ENCODE data around the gene TMPRSS9.
"Not testable (repeated sequence)": the region's sequence is repeated elsewhere in the genome, so short reads cannot be mapped to it uniquely, and the experiment has no call there.

The TMPRSS9 gene

DNA sequence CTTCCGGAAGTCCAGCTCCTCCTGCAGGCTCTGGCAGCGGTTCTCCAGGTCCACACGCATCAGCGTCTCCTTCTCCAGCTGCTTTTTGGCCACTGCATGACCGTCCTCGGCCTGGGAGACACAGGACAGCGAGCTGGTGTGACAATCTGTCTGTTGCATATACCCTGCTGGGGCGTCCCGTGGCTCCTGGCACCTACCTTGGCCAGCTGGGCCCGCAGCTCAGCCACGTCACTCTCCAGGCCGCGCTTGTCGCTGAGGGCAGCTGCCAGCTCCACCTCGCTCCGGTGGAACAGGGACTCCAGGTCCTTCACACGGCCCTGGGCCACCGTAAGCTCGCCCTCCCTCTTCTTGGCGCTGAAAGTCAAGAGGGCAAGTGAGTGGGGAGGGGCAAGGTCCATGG is 78.1 kb downstream of the TMPRSS9 start:
- DNase-seq (ENCODE audit: low read depth): no peak

DNA sequence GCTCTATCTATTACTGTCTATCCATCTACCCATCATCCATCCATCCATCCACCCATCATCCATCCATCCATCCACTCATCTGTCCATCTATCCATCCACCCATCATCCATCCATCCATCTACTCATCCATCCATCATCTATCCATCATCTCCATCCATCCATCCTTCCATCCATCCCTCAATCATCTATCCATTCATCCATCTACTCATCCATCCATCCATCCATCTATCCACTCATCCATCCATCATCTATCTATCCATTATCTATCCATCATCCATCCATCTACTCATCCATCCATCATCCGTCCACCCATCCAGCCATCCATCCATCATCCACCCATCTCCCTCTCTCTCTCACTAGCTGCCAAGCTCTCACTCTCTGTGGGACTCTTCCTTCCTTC is 80.5 kb downstream of the TMPRSS9 start:
- DNase-seq (ENCODE audit: low read depth): no peak

DNA sequence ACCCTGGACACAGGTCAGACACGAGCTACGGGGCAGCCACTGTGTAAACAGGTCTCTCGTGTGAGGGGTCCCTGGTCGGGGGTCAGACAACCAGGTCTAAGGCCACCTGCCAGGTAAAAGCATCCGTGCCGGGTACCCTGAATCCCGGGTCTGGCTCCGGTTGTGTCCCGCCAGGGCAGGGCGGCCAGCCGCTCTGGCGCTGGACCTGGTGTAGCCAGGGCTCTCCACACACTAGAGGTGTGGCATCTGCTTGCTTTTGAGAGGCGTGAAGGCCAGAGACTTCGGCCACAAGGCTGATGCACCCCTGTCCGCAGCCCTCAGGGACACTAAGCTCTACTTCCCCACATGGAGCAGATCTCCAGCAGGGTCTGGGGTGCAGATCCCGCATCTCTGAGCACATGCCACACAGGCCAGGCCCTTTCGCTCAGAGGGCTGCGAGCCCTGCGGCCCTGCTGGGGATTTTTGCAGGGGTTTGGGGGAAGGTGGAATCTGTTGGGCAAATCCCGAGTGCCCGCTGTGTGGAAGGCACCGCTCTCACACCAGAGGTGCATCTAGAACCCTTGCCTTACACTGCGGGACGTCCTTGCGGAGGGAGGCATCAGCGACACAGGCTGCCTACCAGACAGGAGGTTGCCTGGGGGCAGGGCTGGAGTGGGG is 81.2 kb downstream of the TMPRSS9 start:
- no peak for DNase-seq (ENCODE audit: low read depth)

DNA sequence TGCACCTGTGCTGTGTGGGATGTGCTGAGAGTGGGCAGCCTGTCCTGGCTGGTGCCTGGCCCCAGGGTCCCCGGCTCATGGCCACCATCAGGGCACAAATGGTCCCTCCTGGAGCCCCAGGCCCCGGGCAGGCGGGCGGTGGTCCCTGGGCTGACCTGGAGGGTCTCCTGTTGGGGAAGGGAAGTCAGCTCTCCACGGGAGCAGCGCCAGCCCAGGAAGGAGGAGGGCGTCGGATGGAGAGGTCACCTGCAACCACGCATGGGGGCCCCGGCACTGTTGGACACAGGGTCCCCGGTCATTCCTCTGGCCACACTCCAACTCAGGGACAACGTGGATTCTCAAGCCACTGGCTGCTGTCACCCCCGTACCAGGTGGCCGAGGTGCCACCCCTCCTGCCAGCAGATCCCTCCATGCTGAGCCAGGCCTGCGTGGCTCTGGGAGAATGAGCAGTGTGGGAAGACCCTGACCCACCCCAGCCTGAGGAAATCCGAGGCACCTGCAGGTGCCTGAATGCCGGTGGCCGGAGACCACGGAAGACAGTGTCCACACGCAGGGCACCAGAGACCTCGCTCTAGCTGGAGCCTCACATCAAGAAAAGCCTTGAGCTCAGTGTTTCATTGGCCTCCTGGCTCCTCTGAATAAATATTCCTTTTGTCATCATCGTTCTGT is 83.2 kb downstream of the TMPRSS9 start:
- no peak for DNase-seq (ENCODE audit: low read depth)

DNA sequence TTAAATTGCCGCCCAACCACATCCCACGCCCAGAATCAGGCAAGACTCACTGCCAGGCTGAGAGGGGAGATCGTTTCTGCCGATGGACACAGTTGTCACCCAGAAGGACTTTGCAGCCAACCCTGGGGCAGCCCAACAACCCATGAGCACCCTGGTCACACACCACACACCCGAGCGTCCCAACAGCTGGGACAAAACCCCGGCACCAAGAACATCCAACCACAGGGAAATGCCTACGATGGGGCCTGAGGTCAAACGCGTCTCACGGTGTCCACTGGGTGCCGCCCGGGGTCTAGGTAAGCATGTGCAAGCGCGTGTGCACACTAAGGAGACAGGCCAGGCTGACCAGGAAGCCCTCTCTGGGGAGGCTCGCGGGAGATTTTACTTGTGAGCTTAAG is 83.7 kb downstream of the TMPRSS9 start:
- DNase-seq (ENCODE audit: low read depth): no peak

DNA sequence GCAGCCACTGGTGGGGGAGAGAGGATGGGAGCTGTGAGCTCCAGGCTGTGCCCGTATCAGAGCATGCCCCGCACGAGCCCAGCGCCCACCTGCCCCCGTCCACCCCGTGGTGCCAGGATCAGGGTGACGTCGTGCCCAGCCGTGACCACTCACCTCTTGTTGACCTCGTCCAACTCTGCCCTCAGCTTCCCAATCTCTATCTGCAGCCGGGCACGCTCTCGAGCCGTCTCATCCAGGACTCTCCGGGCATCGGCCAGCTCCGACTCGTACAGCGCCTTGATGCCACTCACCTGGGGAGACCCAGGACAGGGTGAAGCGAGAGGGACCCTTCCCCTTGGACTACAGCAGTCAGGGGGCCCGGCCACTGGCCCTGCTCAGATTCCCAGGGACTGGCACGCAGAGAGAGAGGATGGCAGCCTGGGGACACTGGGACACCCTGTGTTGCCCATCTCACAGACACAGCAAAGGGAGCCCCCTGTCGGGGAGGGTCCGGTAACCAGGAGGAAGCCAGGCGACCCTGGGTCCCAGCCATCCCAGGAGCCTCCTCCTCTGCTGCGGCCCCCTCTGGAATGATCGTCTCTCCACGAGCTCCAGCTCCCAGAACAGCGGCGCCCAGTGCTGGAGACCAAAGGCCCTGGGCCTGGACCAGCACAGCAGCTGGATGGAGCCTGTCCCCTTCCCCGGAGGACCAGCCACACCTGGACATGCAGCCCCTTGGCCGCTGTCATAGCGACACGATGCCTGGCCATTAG is 84.4 kb downstream of the TMPRSS9 start:
- no peak for DNase-seq (ENCODE audit: low read depth)

DNA sequence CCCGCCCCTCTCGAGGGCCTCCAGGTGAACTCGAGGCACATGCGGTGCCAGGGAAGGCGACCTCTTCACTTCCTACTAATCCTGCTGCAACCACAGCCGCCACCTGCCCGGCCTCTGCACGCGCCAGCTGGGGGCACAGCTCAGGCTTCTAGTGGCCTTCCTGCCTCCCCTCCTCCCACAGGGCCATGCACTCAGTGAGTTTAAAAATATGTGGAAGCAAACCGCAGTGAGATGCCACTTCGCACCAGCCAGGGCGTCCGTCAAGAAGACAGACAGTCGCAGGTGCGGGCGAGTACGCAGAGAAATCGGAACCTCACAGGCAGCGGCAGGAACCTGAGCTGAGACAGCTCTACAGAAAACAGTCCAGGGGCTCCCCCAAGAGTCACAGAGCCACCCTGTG is 86.3 kb downstream of the TMPRSS9 start:
- DNase-seq (ENCODE audit: low read depth): no peak

DNA sequence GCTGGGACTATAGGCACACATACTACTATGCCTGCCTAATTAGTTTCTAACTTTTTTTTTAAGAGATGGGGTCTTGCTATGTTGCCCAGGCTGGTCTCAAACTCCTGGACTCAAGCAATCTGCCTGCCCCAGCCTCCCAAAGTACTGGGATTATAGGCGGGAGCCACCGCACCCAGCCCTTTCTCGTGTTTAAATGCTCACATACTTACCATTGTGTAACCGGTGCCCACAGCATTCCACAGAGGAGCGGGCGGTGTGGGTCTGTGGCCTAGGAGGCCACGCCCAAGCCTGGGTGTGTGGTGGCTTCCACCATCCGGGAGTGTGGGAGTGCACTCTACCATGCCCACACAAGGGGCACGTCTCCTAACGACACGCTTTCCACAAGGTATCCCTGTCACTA is 89.0 kb downstream of the TMPRSS9 start:
- DNase-seq (ENCODE audit: low read depth): no peak

DNA sequence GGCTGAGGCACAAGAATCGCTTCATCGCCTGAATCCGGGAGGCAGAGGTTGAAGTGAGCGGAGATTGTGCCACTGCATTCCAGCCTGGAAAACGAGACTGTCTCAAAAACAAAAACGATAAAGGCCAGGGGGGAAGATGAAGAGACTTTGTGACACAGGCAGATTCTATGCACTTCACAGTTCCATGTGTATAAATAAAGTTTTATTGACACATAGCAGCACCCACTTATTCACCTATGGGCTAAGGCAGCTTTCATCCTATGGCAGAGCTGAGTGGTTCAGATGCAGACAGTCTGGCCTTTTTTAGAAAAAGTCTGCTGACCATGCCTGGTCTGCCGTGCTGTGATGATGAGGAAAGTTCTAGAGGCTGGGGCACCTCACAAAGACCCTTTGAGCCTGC is 91.1 kb downstream of the TMPRSS9 start:
- no peak for DNase-seq (ENCODE audit: low read depth)

DNA sequence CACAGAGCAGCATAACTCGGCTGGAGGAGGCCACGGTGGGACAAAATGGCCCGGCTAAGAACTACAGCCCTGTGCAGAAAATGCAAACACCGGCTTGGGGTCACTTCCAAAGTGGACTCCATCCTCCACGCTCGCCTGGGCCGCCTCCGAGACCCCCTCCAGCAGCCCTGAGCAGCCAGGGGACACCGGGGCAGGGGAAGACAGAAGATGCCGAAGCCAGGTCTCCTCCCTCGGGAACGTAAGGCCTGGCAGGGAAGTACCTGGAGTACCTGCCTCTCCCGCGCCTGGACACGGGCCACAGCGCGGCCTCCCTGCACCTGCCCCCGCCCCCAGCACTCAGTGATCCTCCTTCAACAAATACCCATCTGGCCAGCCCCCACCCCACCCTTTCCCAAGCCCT is 91.7 kb downstream of the TMPRSS9 start:
- no peak for DNase-seq (ENCODE audit: low read depth)

DNA sequence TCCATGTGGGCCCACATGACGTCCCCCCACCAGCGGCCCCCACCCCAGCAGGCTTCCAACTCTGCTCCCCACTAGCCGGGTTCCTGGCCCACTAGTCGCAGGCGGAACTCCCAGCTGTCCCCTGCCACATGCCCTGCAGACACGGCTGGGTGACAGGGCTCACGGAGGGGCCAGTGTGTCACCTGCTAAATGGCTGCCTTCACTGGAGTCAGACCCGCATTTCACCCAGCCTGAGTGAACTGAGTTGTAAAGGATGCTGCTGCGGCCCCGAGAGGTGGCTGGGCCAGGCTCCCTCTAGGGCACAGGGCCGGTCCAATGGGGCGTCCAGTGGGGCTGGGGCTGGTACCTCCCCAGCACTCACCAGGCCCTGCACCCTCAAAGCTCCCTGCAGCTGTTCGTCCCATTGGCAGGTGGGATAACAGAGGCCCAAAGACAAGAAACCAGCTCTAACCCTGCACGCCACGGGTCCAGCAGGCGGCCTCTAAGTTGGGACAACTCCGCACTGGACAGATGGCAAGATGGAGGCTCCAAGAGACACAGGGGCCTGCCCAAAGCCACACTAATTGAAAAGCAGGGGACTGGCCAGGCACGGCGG is 93.5 kb downstream of the TMPRSS9 start:
- DNase-seq (ENCODE audit: low read depth): no peak

DNA sequence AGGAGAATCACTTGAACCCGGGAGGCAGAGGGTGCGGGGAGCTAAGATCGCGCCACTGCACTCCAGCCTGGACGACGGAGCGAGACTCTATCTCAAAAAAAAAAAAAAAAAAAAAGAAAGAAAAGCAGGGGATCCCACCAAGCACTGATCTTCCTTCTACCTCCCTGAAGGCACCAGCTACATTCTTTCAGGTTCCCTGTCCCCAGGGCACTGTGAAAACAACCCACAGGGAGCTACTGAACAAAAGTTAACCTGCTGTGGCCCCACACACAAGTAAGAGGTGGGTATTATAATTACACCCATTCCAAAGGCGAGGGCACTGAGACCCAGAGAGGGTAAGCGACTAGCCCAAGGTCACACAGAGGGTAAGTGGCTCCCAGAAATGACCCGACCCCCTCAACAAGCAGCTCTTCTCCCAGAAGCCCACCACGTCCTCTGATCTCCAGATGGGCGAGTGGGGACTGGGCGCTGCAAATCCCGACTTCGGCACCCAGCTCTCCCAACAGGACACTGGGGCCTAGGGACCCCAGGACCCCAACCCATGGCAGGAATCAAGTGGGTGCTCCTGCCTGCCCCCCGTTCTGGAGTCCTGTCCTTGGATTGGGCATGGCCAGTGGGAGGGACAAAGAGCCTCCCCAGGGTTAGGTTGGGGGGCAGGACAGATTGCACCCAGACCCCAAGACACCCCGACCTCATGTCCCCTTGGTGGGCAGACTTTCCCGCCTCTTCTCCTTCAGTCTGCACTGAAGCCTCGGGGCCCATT is 94.3 kb downstream of the TMPRSS9 start:
- DNase-seq (ENCODE audit: low read depth): no peak

DNA sequence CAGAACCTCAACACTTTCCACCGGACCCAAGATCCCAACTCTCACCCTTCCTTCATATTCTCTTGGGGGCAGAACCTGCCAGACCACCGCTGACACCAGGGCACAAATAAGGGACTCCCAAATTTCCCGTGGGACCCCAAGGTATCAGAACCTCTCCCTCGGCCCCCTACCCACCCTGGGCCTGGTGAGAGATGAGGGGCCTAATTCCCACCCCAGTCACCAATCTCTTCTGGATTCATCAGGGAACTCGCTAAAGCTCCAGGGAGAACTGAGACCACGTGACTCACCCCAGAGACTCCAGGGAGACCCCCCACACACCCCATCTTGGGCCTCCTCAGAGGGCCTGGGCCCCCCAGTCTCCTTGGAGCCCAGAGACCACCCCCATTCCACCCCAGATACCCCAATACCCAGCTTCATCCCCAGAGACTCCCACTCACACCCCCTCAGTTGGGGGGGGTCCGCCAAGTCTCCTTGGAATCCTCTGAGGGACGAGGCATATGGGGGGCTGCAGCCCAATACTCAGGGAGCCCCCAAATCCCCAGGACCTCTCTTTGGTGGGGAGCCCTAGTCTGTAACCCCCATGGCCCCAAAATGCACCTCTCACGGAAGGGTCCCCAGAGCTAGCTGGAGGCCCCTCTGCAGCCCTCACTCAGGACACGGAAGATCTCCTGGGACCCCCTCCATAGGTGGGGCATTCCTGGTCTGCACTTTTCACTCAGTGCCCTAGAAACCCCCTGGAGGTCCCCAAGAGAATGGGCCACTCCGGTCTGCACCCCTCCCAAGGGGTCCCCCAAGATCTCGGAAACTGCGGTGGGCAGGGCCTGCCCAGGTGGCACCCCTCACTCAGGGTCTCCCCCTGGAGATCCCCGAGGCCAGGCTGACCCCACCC is 95.1 kb downstream of the TMPRSS9 start:
- DNase-seq (ENCODE audit: low read depth): no peak

DNA sequence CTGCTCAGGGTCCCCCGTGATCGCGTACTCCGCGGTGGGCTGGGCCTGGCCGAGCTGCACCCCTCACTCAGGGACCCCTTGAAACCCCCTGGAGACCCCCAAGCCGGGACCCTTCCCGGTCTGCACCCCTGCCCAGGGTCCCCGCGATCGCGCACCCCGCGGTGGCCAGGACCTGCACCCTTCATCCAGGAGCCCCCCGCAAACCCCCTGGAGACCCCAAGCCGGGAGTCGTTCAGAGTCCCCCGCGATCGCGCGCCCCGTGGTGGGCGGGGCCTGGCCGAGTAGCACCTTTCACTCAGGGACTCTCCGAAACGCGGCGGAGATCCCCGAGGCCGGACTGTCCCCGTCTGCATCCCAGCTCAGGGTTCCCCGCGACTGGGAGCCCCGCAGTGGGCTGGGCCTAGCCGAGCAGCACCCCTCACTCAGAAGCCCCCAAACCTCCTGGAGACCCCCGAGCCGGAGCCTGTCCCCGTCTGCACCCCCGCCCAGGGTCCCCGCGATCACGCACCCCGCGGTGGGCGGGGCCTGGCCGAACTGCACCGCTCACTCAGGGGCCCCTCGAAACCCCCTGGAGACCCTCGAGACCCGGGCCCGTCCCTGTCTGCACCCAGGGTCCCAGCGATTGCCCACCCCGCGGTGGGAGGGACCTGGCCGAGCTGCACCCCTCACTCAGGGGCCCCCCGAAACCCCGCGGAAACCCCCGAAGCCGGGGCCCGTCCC is 95.9 kb downstream of the TMPRSS9 start:
- no peak for DNase-seq (ENCODE audit: low read depth)

DNA sequence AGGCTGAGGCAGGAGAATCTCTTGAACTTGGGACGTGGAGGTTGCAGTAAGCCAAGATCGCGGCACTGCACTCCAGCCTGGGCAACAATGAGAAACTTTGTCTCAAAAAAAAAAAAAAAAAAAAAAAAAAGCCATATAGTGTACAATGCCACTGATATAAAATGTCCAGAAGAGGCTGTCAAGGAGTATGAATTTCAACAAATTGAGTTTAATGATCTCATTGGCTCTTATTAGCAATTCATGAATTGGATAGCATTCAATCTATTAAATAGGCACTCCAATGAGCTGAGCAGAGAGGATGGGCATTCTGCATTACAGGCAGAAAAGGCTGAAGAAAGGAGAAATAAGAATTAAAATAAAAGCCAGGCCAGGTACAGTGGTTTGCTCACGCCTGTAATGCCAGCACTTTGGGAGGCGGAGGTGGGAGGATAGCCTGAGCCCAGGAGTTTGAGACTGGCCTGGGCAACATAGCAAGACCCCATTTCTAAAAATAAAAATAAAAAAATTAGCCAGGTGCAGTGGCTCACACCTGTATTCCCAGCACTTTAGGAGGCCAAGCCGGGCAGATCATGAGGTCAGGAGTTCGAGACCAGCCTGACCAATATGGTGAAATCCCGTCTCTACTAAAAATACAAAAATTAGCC is 97.5 kb downstream of the TMPRSS9 start:
- DNase-seq (ENCODE audit: low read depth): no peak

DNA sequence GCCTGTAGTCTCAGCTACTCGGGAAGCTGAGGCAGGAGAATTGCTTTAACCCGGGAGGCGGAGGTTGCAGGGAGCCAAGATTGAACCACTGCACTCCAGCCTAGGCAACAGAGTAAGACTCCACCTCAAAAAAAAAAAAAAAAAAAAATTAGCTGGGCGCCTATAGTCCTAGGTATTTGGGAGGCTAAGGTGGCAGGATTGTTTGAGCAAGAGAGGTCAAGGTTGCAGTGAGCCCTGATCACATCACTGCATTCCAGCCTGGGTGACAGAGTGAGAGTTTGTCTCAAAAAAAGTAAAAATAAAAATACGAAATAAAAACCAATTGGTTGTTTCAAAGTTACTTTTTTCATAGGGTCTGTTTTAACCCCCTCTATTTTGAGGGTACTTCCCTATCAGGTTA is 98.0 kb downstream of the TMPRSS9 start:
- DNase-seq (ENCODE audit: low read depth): no peak

DNA sequence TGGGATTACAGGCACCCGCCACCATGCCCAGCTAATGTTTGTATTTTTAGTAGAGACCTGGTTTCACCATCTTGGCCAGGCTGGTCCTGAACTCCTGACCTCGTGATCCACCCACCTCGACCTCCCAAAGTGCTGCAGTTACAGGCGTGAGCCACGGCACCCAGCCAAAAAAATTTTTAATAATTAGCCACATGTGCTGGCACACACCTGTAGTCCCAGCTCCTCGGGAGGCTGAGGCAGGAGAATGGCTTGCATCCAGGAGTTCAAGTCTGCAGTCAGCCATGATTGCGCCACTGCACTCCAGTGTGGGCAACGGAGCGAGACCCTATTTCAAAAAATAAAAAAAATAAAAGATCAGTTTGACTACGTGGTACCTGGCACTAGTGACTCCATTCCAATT is 98.7 kb downstream of the TMPRSS9 start:
- DNase-seq (ENCODE audit: low read depth): not testable (repeated sequence)

DNA sequence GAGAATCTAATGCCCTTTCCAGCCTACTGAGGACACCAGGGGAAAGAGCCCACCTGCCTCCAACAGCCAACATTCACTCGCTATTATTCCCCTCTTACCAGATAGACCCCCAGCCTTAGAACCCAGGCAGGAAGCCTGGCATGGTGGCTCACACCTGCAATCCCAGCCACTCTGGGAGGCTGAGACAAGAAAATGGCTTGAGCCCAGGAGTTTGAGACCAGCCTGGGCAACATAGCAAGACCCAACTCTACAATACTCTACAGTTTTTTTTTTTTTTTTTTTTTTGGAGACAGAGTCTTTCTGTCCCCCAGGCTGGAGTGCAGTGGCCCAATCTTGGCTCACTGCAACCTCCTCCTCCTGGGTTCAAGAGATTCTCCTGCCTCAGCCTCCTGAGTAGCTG is 100.2 kb downstream of the TMPRSS9 start:
- DNase-seq (ENCODE audit: low read depth): no peak

DNA sequence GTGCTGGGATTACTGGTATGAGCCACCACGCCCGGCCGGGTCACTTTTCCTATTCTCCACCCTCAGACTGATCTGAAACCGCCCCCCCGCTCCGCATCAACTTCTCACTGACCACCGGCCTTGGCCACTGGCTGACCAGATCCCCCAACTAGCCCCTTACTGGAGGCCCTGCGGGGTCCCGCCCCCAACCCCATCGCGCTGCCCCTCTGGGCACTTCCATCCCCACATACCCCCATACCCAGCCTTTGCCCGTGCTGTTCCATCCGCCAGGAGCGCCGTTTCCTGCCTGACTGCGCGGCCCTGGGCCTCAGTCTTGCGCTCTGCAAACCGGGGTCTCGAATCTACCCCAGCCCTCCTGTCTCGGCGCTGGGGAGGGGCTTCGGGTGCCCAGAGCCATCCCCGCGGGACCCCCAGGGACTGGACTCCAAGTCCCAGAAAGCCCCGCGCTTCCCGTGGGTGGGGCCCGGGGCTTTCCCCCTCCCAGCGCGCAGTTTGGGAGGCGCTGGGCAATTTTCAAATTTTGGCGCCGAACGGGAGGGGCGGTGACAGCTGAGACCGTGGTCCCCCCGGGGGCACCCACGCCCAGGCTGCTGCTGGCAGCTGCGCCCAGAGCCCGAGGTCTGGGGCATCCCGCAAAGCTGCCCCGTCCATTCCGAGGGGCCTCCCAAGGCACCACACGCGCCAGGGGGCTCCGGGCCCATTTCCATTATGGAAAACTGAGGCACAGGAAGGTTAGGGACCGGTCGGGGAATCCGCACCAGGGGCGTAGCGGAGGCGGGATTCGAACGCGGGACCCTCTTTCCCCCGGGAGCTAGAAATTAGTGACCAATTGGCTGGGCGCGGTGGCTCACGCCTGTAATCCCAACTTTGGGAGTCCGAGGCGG is 101.9 kb downstream of the TMPRSS9 start:
- no peak for DNase-seq (ENCODE audit: low read depth)
